ENCODE measurements around the gene DOCK2.

DNA sequence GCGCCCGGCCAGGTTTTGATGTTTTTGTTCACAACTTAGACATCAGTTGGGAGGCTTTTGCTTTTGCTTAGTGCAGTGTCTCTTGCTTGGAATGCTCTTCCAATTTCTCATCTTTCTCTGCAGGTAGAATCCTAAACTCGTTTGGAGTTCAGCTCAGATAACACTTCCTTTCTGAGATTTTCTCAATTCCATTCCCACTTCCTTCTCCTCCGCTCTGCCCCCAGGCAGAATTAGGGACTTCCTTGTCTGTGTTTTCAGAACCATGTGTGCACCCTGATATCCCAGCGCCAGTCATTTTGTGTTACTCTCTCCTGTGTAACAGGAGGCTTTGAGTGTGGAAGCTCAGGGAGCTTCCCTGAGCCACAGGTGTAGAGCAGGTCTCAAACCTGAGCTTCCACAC is 172.2 kb downstream of the DOCK2 start:
- TF ChIP-seq CTCF (conservative IDR thresholded peaks at IDR 0.05; ENCODE audit: low read length) (no peak), EZH2phosphoT487 (IDR thresholded peaks at IDR 0.05; ENCODE audit: borderline replicate concordance, low read depth, low read length) (no peak)

All from OCI-LY7 (cell line).